Suppressor macrophage (primary cell): Measurements from ENCODE around the gene ODAD3.

Experiments
- DNase-seq, 4 experiments: peaks; one replicate each; pipeline ENCODE4 v3.0.0-alpha.2; 2020 to 2022

ODAD3 gene

DNA sequence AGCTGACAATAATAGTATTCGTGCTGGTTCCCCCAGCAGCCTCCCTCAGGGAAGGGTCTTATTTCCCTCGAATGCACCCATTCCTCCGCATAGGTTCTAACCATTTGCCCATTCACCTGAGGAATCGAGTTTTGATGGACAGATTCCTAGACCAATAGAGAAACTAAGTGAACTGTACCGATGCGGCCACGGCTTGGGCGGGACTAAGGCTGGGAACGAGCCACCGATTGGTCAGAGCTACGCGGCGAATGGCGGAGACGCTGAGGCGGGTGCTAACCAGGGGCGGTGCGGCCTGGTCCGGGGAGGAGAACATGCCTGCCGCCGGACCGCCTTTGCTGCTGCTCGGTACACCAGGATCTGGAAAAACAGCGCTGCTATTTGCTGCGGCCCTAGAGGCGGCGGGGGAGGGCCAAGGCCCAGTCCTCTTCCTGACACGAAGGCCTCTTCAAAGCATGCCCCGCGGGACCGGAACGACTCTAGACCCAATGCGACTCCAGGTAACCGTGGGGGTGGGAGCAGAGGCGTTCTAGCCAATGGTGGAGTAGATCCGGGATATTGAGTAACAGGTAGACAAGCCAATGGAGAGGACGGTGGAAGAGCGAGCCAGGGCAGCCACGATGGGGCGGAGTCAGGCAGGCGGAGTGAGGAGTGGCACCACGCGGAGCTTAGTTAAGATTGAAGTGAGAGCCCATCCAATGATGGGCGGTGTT lies 60.3 kb downstream of the ODAD3 start, which contains the start of gene SWSAP1:
Gene SWSAP1 (plus strand): TSS at position 234 of the 710 bp plus-strand sequence. CDS start 15 bp downstream, at position 249.
- DNase-seq: peak; percentile 99 to 100 (median 99)

- peak in 3 of 4 experiments; percentile 34 to 39 (median 36) for DNase-seq
Measured at GRCh38 chr19:11373885-11374432, 61.0 kb downstream of the ODAD3 start.

- DNase-seq: no peak
Measured at GRCh38 chr19:11373166-11373884, 61.6 kb downstream of the ODAD3 start.

DNA sequence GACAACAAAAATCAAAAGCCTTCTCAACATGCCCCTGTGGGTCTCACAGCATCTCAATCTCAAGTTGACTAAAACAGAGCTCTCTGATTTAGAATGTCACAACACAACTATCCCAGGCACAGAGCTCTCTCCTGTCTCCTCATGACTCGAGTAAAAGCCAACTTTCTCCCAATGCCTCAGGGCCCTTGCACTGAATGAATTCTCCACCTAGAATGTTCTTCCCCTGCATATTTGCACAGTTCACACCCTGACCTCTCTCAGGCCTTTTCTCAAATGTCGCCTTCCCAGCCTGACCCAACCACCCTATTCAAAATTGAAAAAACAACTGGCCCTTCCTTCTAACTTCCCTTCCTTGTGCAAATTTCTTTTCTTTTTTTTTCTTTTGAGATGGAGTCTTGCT lies 64.2 kb downstream of the ODAD3 start:
- no peak for DNase-seq
